SH-SY5Y (cell line): ENCODE measurements around the gene LMO1.

ENCODE experiments used
- GATA2 ChIP-seq: IDR thresholded peaks from 2 replicates; pipeline ENCODE4 v1.6.1; 2011; ENCODE audit warnings: mild to moderate bottlenecking, low read depth, low read length
- GATA3 ChIP-seq: IDR thresholded peaks from 2 replicates; pipeline ENCODE4 v1.6.1; 2011; ENCODE audit warnings: low read depth, mild to moderate bottlenecking, low read length, moderate library complexity

The LMO1 gene

GRCh38 chr11:8282631-8283030 lies 19.0 kb upstream of the LMO1 start:
- no peak for TF ChIP-seq GATA2
- no peak for TF ChIP-seq GATA3

- TF ChIP-seq GATA3 (no peak), GATA2 (no peak)
Measured at GRCh38 chr11:8281266-8281665, 17.6 kb upstream of the LMO1 start.

GRCh38 chr11:8277691-8278090 lies 14.0 kb upstream of the LMO1 start:
- TF ChIP-seq GATA3 (no peak), GATA2 (no peak)

GRCh38 chr11:8276528-8276927 lies 12.8 kb upstream of the LMO1 start:
- no peak for TF ChIP-seq GATA3
- no peak for TF ChIP-seq GATA2

- TF ChIP-seq GATA2 (no peak), GATA3 (no peak)
Measured at GRCh38 chr11:8273287-8273686, 9.6 kb upstream of the LMO1 start.

GRCh38 chr11:8271106-8271886 lies 7.6 kb upstream of the LMO1 start:
- TF ChIP-seq GATA3 (no peak), GATA2 (no peak)

GRCh38 chr11:8269636-8270035 lies 6.0 kb upstream of the LMO1 start:
- TF ChIP-seq GATA2, result no peak
- TF ChIP-seq GATA3, result no peak

- TF ChIP-seq GATA2 (peak; percentile 10; the same call in 1 of the 2 replicates), GATA3 (no peak)
Measured at GRCh38 chr11:8268530-8269400, 5.1 kb upstream of the LMO1 start.

GRCh38 chr11:8267831-8268529 lies 4.3 kb upstream of the LMO1 start:
- TF ChIP-seq GATA2 (no peak), GATA3 (no peak)

GRCh38 chr11:8267280-8267679 lies 3.6 kb upstream of the LMO1 start:
- TF ChIP-seq GATA2 (no peak), GATA3 (no peak)

- TF ChIP-seq GATA3, result no peak
- no peak for TF ChIP-seq GATA2
Measured at GRCh38 chr11:8266246-8267241, 2.9 kb upstream of the LMO1 start.

GRCh38 chr11:8265681-8266241 lies 2.1 kb upstream of the LMO1 start:
- TF ChIP-seq GATA2, result no peak
- TF ChIP-seq GATA3, result no peak

GRCh38 chr11:8263109-8263768 lies 439 bp downstream of the LMO1 start:
- TF ChIP-seq GATA2 (no peak), GATA3 (no peak)
